ENCODE data around the gene MS4A4E.
"Not testable (repeated sequence)": the region's sequence is repeated elsewhere in the genome, so short reads cannot be mapped to it uniquely, and the experiment has no call there.

The MS4A4E gene

DNA sequence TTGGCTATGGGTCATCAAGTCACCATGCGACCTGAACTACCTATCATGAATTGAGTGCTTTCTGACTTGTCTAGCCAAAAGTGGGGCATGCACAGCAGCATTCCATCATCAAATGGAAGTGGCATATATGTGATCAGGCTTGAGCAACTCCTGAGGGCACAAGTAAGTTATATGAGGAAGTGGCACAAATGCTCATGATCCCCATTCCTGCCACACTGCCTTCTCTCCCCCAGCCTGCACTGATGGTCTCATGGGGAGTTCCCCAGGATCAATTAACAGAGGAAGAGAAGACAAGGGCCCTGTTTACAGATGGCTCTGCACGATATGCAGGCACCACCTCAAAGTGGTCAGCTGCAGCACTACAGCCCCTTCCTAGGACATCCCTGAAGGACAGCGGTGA, 21.8 kb downstream of the MS4A4E start:
- DNase-seq (ENCODE audit: low spot score) = no peak

DNA sequence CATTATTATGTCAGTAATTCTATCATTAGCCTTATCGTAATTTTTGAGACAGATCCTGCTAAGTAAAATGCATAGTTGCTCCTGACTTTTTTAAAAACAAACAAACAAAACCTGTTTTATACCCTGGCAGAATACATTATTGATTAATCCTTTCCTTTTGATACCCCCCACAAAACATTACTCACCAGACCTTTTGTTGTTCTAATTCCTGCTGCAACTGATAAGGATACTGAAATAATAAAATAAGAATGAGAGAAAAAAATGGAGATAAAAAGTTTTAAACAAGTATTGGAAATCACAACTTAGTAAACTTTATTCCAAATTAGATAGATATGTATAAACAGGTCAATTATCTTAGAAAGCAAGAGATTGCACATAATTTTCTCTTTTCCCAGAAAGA, 28.6 kb downstream of the MS4A4E start:
- DNase-seq (ENCODE audit: low spot score) = no peak

GRCh38 chr11:60211206-60211605, 31.7 kb downstream of the MS4A4E start:
- DNase-seq (ENCODE audit: low spot score) = no peak

- DNase-seq (ENCODE audit: low spot score) = no peak
Observed at GRCh38 chr11:60209977-60210376, 33.0 kb downstream of the MS4A4E start.

- no peak for DNase-seq (ENCODE audit: low spot score)
Observed at GRCh38 chr11:60208951-60209350, 34.0 kb downstream of the MS4A4E start.

GRCh38 chr11:60208146-60208895, 34.6 kb downstream of the MS4A4E start:
- DNase-seq (ENCODE audit: low spot score) = no peak

GRCh38 chr11:60206616-60207015, 36.3 kb downstream of the MS4A4E start:
- DNase-seq (ENCODE audit: low spot score) = no peak

GRCh38 chr11:60204922-60205321, 38.0 kb downstream of the MS4A4E start:
- DNase-seq (ENCODE audit: low spot score) = no peak

- not testable (repeated sequence) for DNase-seq (ENCODE audit: low spot score)
Observed at GRCh38 chr11:60201334-60201733, 41.6 kb downstream of the MS4A4E start.

GRCh38 chr11:60197442-60197841, 45.5 kb downstream of the MS4A4E start:
- no peak for DNase-seq (ENCODE audit: low spot score)

DNA sequence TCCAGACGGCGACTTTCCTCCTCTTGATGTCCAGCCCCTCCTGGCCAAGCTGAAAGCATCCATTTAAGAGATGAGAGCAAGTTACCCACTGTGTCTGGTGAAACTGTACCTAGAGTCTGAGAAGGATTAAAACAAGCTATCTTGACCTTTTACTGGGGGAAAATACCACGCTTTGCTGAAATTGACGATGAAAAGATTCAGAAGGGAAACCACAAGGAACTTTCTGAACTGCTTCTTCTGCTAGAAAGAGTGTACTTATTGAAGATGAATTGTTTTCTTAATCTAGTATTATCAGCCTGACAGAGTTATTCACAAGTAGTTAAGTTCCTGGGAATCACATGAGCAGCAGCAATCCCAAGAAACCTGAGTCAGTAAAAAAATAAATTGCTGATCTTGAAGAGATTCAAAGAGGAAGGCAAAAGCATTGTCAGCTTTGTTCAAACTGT, 47.0 kb downstream of the MS4A4E start:
- no peak for DNase-seq (ENCODE audit: low spot score)

- no peak for DNase-seq (ENCODE audit: low spot score)
Observed at GRCh38 chr11:60194511-60194910, 48.4 kb downstream of the MS4A4E start.

DNA sequence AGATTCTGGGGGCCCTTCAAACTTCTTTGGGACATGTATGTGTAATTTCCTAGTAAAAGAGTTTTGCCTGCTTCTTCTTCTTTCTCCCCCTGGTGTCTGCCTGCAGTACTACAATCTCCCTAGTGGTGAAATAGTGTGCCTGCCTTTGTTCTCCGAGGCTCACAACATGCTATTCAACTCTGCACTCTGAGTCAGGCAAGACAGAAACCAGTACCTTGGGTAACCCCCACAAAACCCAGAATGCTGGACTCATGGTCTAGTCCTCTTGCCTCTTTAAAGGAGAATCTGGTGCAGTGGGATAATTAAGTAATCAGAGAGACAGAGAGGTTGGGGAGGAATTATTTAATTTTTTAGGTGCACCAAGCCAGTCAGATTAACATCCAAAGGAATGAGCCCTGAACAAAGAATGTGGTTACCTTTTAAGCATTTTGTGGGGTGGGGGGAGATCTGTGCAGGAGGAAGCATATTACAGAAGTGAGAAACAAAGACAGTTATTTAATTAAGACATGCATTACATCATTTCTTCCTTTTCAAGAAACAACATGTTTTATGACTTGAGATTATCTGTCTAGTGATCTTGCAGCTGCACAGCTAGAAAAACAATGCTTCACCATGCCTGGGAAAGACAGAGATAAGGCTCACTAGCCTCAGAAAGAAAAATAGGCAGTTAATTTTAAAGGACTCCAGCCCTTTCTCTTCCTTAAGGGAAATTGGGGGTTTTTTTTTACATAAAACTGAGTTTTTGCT, 49.1 kb downstream of the MS4A4E start:
- DNase-seq (ENCODE audit: low spot score) = peak; percentile 41

DNA sequence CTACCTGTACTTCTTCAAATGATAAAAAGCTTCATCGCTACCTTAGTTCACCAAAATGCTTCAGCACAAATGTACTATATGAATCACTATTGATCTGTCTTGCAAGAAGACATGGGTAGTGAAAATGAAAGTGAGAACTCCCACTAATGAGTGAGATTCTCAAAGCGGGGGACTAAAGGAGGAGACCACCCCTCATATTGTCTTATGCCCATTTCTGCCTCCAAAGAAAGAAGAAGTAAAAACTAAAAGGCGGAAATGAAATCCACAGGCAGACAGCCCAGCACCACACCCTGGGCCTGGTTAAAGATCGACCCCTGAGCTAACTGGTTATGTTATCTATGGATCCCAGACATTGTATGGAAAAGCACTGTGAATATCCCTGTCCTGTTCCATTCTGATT, 50.4 kb downstream of the MS4A4E start:
- DNase-seq (ENCODE audit: low spot score) = not testable (repeated sequence)

DNA sequence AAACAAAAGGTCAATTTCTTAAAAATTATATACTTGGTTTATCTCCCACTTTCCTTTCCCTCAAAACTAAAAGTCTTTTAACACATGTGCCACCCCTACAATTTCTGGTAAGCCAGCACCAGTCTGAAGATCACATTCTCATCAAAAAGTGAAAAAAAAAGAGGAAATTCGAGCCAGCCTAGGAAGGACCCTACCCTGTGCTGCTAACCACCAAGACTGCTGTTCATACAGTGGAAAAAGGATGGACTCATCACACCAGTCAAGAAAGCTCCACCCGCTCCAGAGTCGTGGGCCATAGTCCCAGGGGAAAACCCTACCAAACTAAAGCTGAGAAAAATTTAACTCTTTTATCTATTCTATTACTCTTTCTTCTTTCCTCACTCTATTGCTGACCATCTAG, 54.5 kb downstream of the MS4A4E start:
- DNase-seq (ENCODE audit: low spot score) = not testable (repeated sequence)

DNA sequence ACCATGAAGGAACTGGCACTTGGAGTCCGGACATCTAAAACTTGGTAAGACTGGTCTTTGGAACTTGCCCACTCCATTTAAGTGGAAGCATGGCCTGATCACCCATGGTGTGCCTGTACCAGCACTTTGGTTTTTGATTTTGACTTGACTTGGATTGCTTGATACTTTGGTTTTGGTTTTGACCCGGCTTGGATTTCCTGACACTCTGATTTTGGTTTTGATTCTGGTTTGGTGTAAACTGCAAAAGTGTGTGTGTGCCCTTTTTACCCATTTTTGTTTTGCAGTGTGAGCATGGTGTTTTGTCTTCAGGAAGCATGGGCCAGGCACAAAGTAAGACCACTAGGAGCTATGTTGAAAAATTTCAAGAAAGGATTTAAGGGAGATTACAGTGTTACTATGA, 56.8 kb downstream of the MS4A4E start:
- not testable (repeated sequence) for DNase-seq (ENCODE audit: low spot score)

DNA sequence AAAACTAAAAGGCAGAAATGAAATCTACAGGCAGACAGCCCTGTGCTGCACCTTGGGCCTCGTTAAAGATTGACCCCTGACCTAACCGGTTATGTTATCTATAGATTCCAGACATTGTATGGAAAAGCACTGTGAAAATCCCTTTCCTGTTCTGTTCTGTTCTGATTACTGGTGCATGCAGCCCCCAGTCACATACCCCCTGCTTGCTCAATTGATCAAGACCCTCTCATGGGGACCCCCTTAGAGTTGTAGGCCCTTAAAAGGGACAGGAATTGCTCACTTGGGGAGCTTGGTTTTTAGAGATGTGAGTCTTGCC, 57.5 kb downstream of the MS4A4E start:
- not testable (repeated sequence) for DNase-seq (ENCODE audit: low spot score)

GRCh38 chr11:60184824-60185511, 58.0 kb downstream of the MS4A4E start:
- no peak for DNase-seq (ENCODE audit: low spot score)

- no peak for DNase-seq (ENCODE audit: low spot score)
Observed at GRCh38 chr11:60183591-60184205, 59.2 kb downstream of the MS4A4E start.

DNA sequence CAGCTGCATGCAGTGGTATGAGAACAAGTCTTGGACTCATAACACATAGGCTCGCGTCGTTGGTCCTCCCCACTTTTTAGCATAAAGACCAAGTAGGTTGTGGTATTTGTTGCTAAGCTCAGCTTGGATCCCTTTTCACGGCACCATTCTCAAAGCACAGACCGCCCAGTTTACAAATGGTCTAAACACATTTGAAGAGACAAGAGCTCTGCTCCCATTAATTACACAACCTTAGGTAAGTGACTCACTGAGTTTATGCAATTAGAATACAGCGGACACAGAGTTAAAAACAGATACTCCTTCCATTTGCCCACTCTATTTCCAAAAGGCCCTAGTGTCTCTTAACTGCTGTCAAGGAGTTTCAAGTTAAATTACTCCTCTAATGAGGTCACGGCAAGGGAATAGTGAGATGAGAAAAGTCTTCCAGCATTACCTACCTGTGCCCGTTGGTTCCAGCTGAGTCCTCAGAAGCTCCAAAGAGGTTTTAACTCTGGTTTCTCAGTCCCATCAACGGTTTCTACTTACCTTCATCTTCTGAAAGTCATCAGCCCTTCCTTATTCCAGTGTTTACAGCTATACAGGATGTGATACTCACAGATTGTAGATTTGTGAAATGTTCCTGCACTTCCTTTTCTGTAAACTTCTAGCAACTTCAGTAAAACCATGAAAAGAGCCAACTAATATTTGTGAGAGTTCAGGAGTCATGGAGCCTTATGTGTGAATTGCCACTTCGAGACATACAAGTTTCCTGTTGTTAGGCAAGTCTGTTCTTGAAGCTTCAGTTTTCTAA, 60.2 kb downstream of the MS4A4E start, which contains the start of gene MS4A6A:
Gene MS4A6A (minus strand): TSS at position 543 of the 790 bp plus-strand sequence. CDS start 1,356 bp downstream, outside the sequence.
- no peak for DNase-seq (ENCODE audit: low spot score)

- no peak for DNase-seq (ENCODE audit: low spot score)
Observed at GRCh38 chr11:60175860-60176275, 67.1 kb downstream of the MS4A4E start.

DNA sequence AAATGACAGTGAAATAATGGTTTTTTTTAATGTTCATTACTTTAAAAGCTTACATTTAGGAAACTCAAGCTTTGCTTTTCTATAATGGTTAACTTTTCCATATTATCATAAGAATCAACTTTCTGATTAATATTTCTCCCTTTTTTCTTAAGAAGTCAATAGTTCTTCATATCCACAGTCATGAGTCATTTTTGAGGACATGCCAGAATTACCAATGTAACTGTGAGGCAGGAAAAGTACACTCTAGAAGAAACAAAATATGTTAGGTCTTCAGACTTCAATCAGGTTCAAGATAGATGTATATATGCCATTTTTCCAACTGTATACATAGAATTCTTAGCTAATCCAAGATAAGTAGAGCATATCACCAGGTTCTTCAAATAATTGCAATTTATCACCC, 70.9 kb downstream of the MS4A4E start:
- DNase-seq (ENCODE audit: low spot score) = no peak
